Ectodermal cell (in vitro differentiated cells): ENCODE measurements around the gene ZNF26. TPM values are rescaled to one million over a fixed set of nuclear protein-coding genes. Genes with fewer than 3 reads are reported as not detected.
"Not testable (repeated sequence)": the region's sequence is repeated elsewhere in the genome, so short reads cannot be mapped to it uniquely, and the experiment has no call there.

ENCODE experiments used
- H3K27ac ChIP-seq: 2 replicates; pipeline ENCODE4 v1.7.0; 2013; ENCODE audit warnings: mild to moderate bottlenecking, low read depth, low read length; ENCODE audit not compliant: insufficient read depth, poor library complexity, severe bottlenecking
- H3K27me3 ChIP-seq: 2 replicates; pipeline ENCODE4 v1.7.0; 2013; ENCODE audit warnings: mild to moderate bottlenecking, low read length; ENCODE audit not compliant: insufficient read depth, control insufficient read depth, poor library complexity, severe bottlenecking
- H3K36me3 ChIP-seq: one replicate; pipeline ENCODE4 v1.7.0; 2013; ENCODE audit warnings: low read length; ENCODE audit not compliant: control insufficient read depth, insufficient read depth
- H3K4me1 ChIP-seq: one replicate; pipeline ENCODE4 v1.7.0; 2013; ENCODE audit warnings: low read length; ENCODE audit not compliant: control insufficient read depth, insufficient read depth
- H3K4me3 ChIP-seq: 2 replicates; pipeline ENCODE4 v1.7.0; 2013; ENCODE audit warnings: low read depth, low read length, control low read depth; ENCODE audit not compliant: insufficient read depth
- H3K9me3 ChIP-seq: 2 replicates; pipeline ENCODE4 v1.7.0; 2013; ENCODE audit warnings: mild to moderate bottlenecking, low read length, moderate library complexity; ENCODE audit not compliant: control insufficient read depth
- WGBS, 2 experiments: methylation state at CpG; one replicate each; pipeline ENCODE4 v1.1.7; 2013; ENCODE audit warnings: missing lambda C conversion rate in 2 of 2; 5-methylcytosine and 5-hydroxymethylcytosine counted together
- polyA plus RNA-seq, 4 experiments: library from polyadenylated mRNA; stranded (reverse); fragments of 50-300 nt; gene quantifications; one replicate each; pipeline ENCODE4 v1.2.3, GENCODE V29; 2013

ZNF26 gene, protein sequence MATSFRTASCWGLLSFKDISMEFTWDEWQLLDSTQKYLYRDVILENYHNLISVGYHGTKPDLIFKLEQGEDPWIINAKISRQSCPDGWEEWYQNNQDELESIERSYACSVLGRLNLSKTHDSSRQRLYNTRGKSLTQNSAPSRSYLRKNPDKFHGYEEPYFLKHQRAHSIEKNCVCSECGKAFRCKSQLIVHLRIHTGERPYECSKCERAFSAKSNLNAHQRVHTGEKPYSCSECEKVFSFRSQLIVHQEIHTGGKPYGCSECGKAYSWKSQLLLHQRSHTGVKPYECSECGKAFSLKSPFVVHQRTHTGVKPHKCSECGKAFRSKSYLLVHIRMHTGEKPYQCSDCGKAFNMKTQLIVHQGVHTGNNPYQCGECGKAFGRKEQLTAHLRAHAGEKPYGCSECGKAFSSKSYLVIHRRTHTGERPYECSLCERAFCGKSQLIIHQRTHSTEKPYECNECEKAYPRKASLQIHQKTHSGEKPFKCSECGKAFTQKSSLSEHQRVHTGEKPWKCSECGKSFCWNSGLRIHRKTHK
- 9.8 TPM for polyA plus RNA-seq (2013, experiment 1 of 4)
- polyA plus RNA-seq (2013, experiment 2 of 4) = 11.2 TPM
- polyA plus RNA-seq (2013, experiment 3 of 4) = 5.8 TPM
- 6.2 TPM for polyA plus RNA-seq (2013, experiment 4 of 4)

DNA sequence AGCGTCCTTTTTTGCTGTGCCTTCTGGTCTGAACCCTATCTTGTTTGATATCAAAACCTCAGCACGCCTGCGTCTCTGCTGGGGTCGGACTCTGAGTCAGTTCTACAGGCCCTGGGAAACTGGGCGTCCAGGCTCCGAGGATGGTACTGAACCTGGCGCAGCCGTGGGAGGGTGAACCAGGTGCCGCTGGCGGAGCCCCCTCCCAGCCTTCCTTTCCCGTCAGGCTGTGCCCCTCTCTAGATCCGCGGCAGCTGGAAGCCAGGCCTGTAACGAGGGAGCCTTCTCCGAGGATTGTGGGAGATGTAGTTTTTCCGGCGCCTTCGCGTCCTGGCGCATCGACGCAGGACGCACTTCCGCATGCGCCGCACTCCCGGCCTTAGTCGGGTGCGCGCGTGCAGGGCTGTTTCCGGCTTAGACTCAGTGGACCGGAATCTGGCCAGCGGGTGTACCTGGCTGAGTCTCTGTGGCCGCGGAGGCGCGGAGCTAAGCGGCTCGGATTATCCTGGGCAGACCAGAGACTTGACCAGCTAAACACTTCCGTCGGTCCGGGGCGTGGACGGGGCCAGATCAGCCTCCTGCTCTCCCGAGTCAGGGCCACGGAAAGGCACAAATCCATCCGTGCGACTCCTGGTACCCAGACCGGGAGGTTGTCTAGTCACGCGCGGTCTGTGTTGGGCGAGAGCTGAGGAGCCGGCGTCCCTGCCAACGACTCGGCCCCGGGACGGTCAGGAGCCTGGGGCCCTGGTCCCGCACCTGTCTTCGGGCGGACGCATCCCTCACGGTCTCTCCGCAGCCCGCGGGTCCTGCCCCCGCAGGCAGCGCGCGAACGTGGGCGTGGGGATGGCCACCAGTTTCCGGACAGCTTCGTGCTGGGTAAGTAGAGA, at the start of gene ZNF26:
Gene ZNF26, plus strand, starts transcription at position 367 of the 884 bp plus-strand sequence. Its CDS starts 474 bp downstream, at position 841.
- no peak within 1 kb of the TSS for H3K27ac ChIP-seq
- peaks cover 7% of the 10 kb centered on the region for H3K4me1 ChIP-seq
- H3K4me3 ChIP-seq = peak within 1 kb of the TSS; percentile 72
- H3K9me3 ChIP-seq = peaks cover 5% of the 10 kb centered on the region
- 4 to 5% methylated on average over 76 of the region's 76 CpGs for WGBS, 2 experiments
- H3K36me3 ChIP-seq = no peaks in the 10 kb centered on the region
- no peaks in the 10 kb centered on the region for H3K27me3 ChIP-seq

DNA sequence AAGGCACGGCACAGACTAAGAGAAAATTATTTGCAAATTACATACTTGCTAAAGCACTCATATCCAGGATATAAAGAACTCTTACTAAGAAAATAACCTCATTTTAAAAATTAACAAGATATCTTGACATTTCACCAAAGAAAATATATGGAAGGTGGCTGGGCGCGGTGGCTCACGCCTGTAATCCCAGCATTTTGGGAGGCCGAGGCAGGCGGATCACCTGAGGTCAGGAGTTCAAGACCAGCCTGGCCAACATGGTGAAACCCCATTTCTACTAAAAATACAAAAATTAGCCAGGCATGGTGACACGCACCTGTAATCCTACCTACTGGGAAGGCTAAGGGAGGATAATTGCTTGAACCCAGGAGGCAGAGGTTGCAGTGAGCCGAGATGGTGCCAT, 49.2 kb upstream of the ZNF26 start:
- not testable (repeated sequence) for H3K9me3 ChIP-seq, H3K4me1 ChIP-seq, H3K27me3 ChIP-seq, H3K27ac ChIP-seq, H3K4me3 ChIP-seq
- H3K36me3 ChIP-seq = peaks cover 17% of the 10 kb centered on the region
- WGBS, 2 experiments = 93 to 95% methylated on average over 7 to 8 of the region's 8 CpGs

DNA sequence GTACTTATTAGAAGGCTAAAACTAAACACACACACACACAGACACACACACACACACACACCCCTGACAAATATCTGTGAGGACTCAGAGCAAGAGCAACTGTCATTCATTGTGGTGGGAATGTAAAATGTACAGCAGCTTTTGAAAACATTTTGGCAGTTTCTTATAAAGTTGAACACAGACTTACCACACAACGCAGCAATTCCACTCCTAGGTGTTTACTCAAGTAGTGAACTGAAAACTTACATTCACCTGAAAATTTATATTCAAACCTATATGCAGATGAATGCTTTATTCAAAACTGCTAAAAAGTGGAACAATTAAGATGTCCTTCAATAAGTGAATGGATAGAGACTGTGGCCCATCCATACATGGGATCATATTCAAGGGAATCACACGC, 48.7 kb upstream of the ZNF26 start:
- WGBS, 2 experiments = 94 to 100% methylated on average over 1 to 2 of the region's 2 CpGs
- H3K36me3 ChIP-seq = peaks cover 23% of the 10 kb centered on the region
- H3K9me3 ChIP-seq = peaks cover 5% of the 10 kb centered on the region
- H3K27ac ChIP-seq = no peak overlapping the region
- H3K4me3 ChIP-seq = no peak overlapping the region
- H3K27me3 ChIP-seq = no peaks in the 10 kb centered on the region
- H3K4me1 ChIP-seq = no peaks in the 10 kb centered on the region

DNA sequence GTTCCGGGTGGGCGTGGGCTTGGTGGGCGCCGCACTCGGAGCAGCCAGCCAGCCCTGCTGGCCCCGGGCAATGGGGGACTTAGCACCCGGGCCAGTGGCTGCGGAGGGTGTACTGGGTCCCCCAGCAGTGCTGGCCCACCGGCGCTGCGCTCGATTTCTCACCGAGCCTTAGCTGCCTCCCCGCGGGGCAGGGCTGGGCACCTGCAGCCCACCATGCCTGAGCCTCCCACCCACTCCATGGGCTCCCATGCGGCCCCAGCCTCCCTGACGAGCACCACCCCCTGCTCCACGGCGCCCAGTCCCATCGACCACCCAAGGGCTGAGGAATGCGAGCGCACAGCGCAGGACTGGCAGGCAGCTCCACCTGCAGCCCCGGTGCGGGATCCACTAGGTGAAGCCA, 47.4 kb upstream of the ZNF26 start:
- not testable (repeated sequence) for H3K4me1 ChIP-seq, H3K27me3 ChIP-seq, H3K27ac ChIP-seq, H3K9me3 ChIP-seq, H3K4me3 ChIP-seq
- H3K36me3 ChIP-seq = peaks cover 36% of the 10 kb centered on the region
- WGBS, 2 experiments = 95 to 97% methylated on average over 16 to 21 of the region's 25 CpGs

DNA sequence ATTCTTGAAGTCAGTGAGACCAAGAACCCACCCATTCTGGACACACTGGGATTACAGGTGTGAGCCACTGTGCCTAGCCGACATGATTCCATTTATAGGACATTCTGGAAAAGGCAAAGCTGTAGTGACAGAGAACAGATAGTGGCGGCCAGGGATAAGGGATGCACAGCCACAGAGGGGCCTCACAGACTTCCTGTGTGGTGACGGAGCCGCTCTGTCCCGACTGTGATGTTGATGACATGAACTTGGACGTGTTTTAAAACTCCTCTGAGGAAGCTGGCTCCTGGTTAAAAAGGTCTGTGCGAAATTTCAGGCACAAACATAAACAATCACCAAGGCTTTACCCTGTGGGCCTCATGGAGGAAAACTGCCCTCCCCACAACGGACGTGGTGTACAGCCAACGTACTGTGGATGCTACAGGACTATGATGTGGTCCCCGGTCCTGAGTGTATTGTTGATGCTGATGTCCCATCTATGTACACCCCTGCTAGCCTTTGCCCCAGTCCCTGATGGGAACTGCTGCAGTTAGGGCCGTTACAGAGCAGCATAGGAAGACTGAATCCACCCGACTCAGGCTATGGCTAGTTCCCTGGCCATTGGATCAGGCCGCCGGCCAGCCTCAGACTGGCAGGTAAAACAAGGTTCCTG, 46.0 kb upstream of the ZNF26 start:
- Histone ChIP-seq H3K4me3 (no peak overlapping the region), H3K4me1 (no peaks in the 10 kb centered on the region), H3K27ac (no peak overlapping the region), H3K9me3 (peaks cover 3% of the 10 kb centered on the region), H3K36me3 (peaks cover 45% of the 10 kb centered on the region), H3K27me3 (no peaks in the 10 kb centered on the region)
- 93 to 94% methylated on average over 15 of the region's 15 CpGs for WGBS, 2 experiments

DNA sequence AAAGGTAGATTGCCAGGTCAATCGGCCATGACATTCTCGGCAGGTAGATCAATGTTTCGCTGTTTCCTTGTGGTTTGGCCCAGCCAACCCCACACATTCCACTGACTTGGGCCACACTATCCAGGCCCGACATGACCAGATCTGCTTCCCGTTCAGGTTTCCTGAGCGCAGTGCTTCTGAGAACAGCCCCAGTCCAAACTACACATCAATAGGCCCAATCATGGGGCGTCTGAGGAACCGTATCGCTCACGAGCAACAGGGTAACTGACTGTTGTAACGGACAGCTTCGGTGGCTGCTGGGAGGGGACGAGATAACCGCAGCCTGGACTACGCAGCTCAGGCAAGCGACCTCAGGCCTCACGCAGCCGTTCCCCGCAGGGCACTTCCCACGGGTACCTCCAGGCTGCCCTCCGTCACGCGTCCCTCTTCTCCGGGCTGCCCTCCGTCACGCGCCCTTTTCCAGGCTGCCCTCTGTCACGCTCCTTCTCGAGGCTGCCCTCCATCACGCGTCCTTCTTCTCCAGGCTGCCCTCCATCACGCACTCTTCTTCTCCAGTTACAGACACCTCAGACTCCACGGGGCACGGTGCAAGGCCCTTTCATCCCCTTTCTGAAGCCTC, 44.7 kb upstream of the ZNF26 start:
- H3K4me3 ChIP-seq = no peak overlapping the region
- H3K27me3 ChIP-seq = no peaks in the 10 kb centered on the region
- peaks cover 7% of the 10 kb centered on the region for H3K9me3 ChIP-seq
- no peak overlapping the region for H3K27ac ChIP-seq
- peaks cover 57% of the 10 kb centered on the region for H3K36me3 ChIP-seq
- H3K4me1 ChIP-seq = no peaks in the 10 kb centered on the region
- 96 to 97% methylated on average over 34 of the region's 34 CpGs for WGBS, 2 experiments

DNA sequence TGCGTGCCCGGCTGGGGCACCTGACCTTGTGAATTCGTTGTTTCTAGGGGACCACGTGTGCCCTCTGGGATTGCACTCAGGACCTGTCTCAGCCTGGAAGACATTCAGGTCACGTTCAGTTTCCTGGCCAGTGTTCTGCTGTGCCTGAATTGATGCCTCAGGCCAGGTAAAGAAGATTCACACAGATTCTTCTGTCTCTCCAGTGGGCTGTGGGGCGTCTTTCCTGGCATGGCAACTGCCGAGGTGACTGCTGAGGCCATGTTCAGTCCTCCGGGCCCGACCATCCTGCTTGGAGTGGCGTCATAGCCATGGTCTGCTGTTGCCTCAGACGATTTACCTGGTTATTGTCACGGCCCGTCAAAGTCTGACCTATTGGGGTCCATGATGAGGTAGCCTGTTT, 43.6 kb upstream of the ZNF26 start:
- Histone ChIP-seq H3K9me3 (peaks cover 4% of the 10 kb centered on the region), H3K4me3 (no peak overlapping the region), H3K27me3 (no peaks in the 10 kb centered on the region), H3K4me1 (no peaks in the 10 kb centered on the region), H3K36me3 (peaks cover 57% of the 10 kb centered on the region), H3K27ac (no peak overlapping the region)
- WGBS, 2 experiments = 96 to 97% methylated on average over 13 of the region's 13 CpGs

DNA sequence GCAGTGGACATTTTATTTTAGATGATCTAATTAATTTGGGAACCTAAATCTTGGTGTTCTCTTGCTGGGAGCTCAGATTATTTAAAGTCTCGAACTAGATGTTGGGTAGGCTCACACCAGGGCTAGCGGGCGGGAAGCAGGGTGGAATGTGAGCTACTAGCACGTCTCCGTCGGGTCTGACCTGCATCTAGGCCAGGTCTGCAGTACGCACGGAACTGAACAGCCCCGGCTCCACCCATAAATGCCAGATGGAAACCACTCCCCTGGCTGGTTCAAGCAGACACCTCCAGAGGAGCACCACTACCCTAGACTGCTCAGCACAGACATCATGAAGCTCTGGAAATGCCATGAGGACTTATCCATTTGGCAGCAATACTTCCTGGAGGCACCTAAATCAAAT, 40.4 kb upstream of the ZNF26 start:
- 95% methylated on average over 9 of the region's 9 CpGs for WGBS, 2 experiments
- Histone ChIP-seq H3K27ac (no peak overlapping the region), H3K27me3 (no peaks in the 10 kb centered on the region), H3K4me1 (no peaks in the 10 kb centered on the region), H3K9me3 (peaks cover 13% of the 10 kb centered on the region), H3K4me3 (no peak overlapping the region), H3K36me3 (peaks cover 62% of the 10 kb centered on the region)

DNA sequence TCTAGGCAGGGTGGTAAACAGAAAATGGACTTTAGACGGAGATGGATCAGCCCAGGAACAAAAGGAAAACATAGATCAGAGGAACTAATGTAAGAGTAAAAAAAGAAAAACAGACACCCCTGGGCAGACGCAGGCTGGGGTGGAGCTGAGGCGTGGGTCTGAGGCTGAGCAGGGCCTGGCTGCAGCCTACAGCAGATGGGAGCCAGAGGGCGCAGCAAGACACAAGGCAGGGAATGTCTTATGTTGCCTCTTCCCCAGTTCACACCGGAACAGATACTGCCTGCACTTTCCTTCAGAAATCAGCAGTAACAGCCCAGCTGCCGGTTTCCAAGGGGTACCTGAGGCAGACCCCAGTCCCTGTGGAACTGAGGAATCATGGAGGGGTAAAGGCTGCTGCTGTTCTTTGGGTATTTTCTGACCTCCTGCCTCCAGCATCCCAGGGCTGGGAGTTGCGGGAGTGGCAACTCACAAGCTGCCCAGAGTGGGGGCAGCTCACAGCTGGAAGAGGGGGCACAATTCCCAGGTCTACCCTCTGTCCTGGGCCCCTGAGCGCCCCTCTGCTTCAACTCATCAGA, 39.8 kb upstream of the ZNF26 start:
- Histone ChIP-seq H3K27ac (no peak overlapping the region), H3K4me1 (no peaks in the 10 kb centered on the region), H3K9me3 (peaks cover 13% of the 10 kb centered on the region), H3K27me3 (no peaks in the 10 kb centered on the region), H3K4me3 (no peak overlapping the region), H3K36me3 (peaks cover 57% of the 10 kb centered on the region)
- 93 to 95% methylated on average over 8 of the region's 8 CpGs for WGBS, 2 experiments
